GM23338 (cell line): ENCODE measurements around the gene OPALIN. TPM values are rescaled to one million over a fixed set of nuclear protein-coding genes. Genes with fewer than 3 reads are reported as not detected.

ENCODE experiments used
- ATAC-seq: fragments of 200-7000 bp; cut with Tn5 transposase; 3 replicates; pipeline ENCODE4 v1.9.1; 2020
- DNase-seq: peaks from one replicate; pipeline ENCODE4 v3.0.0-alpha.2; 2015; ENCODE audit warnings: low spot score
- H2AFZ ChIP-seq: fragments of 200-600 bp; sonication (generic); 2 replicates; pipeline ENCODE4 v1.8.0; 2016; ENCODE audit warnings: antibody characterized with exemption, mild to moderate bottlenecking, moderate library complexity
- H3F3A ChIP-seq: fragments of 200-600 bp; sonication (generic); replicated peaks from 2 replicates; pipeline ENCODE4 v1.8.0; 2017; ENCODE audit warnings: antibody characterized with exemption, mixed run types, low read depth
- H3K27ac ChIP-seq: fragments of 200-600 bp; sonication (generic); 2 replicates; pipeline ENCODE4 v1.6.1; 2016; ENCODE audit warnings: low read depth
- H3K27me3 ChIP-seq: fragments of 200-600 bp; sonication (generic); 2 replicates; pipeline ENCODE4 v1.8.0; 2016; ENCODE audit warnings: mild to moderate bottlenecking, mixed run types, moderate library complexity; ENCODE audit not compliant: insufficient read depth
- H3K36me3 ChIP-seq: fragments of 200-600 bp; sonication (generic); 2 replicates; pipeline ENCODE4 v1.8.0; 2016; ENCODE audit warnings: mild to moderate bottlenecking; ENCODE audit not compliant: insufficient read depth
- H3K4me1 ChIP-seq: fragments of 200-600 bp; sonication (generic); 2 replicates; pipeline ENCODE4 v1.8.0; 2016; ENCODE audit warnings: mild to moderate bottlenecking, moderate library complexity; ENCODE audit not compliant: insufficient read depth
- H3K4me2 ChIP-seq: fragments of 200-600 bp; sonication (generic); 2 replicates; pipeline ENCODE4 v1.7.1; 2017; ENCODE audit warnings: mixed run types
- H3K4me3 ChIP-seq: fragments of 200-600 bp; sonication (generic); 2 replicates; pipeline ENCODE4 v1.6.1; 2016; ENCODE audit warnings: mixed run types
- H3K79me2 ChIP-seq: fragments of 200-600 bp; sonication (generic); replicated peaks from 2 replicates; pipeline ENCODE4 v1.8.0; 2017; ENCODE audit warnings: mild to moderate bottlenecking; ENCODE audit not compliant: insufficient read depth
- H3K9me2 ChIP-seq: fragments of 200-600 bp; sonication (generic); 2 replicates; pipeline ENCODE4 v1.8.0; 2017; ENCODE audit not compliant: insufficient read depth
- H4K20me1 ChIP-seq: fragments of 200-600 bp; sonication (generic); replicated peaks from 2 replicates; pipeline ENCODE4 v1.8.0; 2017; ENCODE audit warnings: mild to moderate bottlenecking; ENCODE audit not compliant: insufficient read depth
- H3K27ac Mint-ChIP-seq: 2 replicates; pipeline ENCODE4 v1.8.0; 2020; ENCODE audit warnings: inconsistent platforms, mild to moderate bottlenecking, moderate library complexity, mixed read lengths
- H3K27me3 Mint-ChIP-seq: 3 replicates; pipeline ENCODE4 v1.8.0; 2022; ENCODE audit warnings: low read depth, mild to moderate bottlenecking, moderate library complexity, mixed read lengths, inconsistent platforms; ENCODE audit not compliant: insufficient read depth, poor library complexity
- H3K36me3 Mint-ChIP-seq: 3 replicates; pipeline ENCODE4 v1.8.0; 2021; ENCODE audit warnings: low read depth, mild to moderate bottlenecking, inconsistent platforms, moderate library complexity, mixed read lengths
- H3K4me1 Mint-ChIP-seq: 3 replicates; pipeline ENCODE4 v1.8.0; 2020; ENCODE audit warnings: mild to moderate bottlenecking, inconsistent platforms, mixed read lengths
- H3K4me3 Mint-ChIP-seq: 3 replicates; pipeline ENCODE4 v1.8.0; 2021; ENCODE audit warnings: moderate library complexity, mild to moderate bottlenecking, inconsistent platforms, mixed read lengths
- H3K9me3 Mint-ChIP-seq: 3 replicates; pipeline ENCODE4 v1.8.0; 2020; ENCODE audit warnings: moderate library complexity, mild to moderate bottlenecking, inconsistent platforms, mixed read lengths
- CREB1 ChIP-seq: fragments of 250-450 bp; sonication (Bioruptor Pico); IDR thresholded peaks from 2 replicates; pipeline ENCODE4 v1.5.0; 2020; ENCODE audit warnings: low read depth, mild to moderate bottlenecking, moderate library complexity
- EZH2 ChIP-seq: fragments of 200-600 bp; sonication (generic); IDR thresholded peaks from one replicate; pipeline ENCODE4 v1.8.0; 2017; ENCODE audit warnings: antibody characterized with exemption, mild to moderate bottlenecking, low read depth; ENCODE audit not compliant: unreplicated experiment
- EZH2phosphoT487 ChIP-seq: fragments of 200-600 bp; sonication (generic); IDR thresholded peaks from one replicate; pipeline ENCODE4 v1.8.1; 2018; ENCODE audit warnings: antibody characterized with exemption; ENCODE audit not compliant: unreplicated experiment
- JUNB ChIP-seq: IDR thresholded peaks from one replicate; pipeline ENCODE4 v1.6.1; 2016; ENCODE audit warnings: antibody characterized with exemption; ENCODE audit not compliant: unreplicated experiment
- NANOG ChIP-seq: IDR thresholded peaks from 2 replicates; pipeline ENCODE4 v1.6.1; 2016; ENCODE audit warnings: antibody characterized with exemption, borderline replicate concordance
- POLR2AphosphoS5 ChIP-seq: IDR thresholded peaks from 2 replicates; pipeline ENCODE4 v1.6.1; 2016; ENCODE audit warnings: antibody characterized with exemption, low read depth
- STAT1 ChIP-seq: IDR thresholded peaks from one replicate; pipeline ENCODE4 v1.6.1; 2016; ENCODE audit warnings: antibody characterized with exemption; ENCODE audit not compliant: unreplicated experiment
- ZNF114 ChIP-seq: fragments of 250-450 bp; sonication (Bioruptor Pico); IDR thresholded peaks from 2 replicates; pipeline ENCODE4 v1.5.0; 2020; ENCODE audit warnings: mild to moderate bottlenecking, moderate library complexity
- ZNF331 ChIP-seq: fragments of 250-450 bp; sonication (Bioruptor Pico); IDR thresholded peaks from 2 replicates; pipeline ENCODE4 v1.5.0; 2020; ENCODE audit warnings: low read depth, mild to moderate bottlenecking, moderate library complexity
- polyA plus RNA-seq: library from polyadenylated mRNA; unstranded; fragments of >200 nt; fragmentation: Nextera tagmentation; extraction: Ambion mirVana; gene quantifications from 2 replicates; pipeline ENCODE4 v1.2.1, GENCODE V29; 2016
- total RNA-seq: library from RNA; depleted of rRNA; stranded (reverse); fragments of >200 nt; shearing (Covaris generic); gene quantifications from 2 replicates; pipeline ENCODE4 v1.2.3, GENCODE V29; 2014
- TF ChIP-seq, protein P1 (sequence below), 2 experiments: fragments of 200-600 bp in 1 of 2; sonication (generic) in 1 of 2; conservative IDR thresholded peaks; 2 replicates each; pipeline versions ENCODE4 v1.5.1 to v1.6.1; 2016 to 2017; ENCODE audit warnings: antibody characterized with exemption in 2 of 2, low read depth in 2 of 2, mild to moderate bottlenecking in 2 of 2, moderate library complexity in 1 of 2
- TF ChIP-seq, protein P2 (sequence below): IDR thresholded peaks from 2 replicates; pipeline ENCODE4 v1.6.1; 2016; ENCODE audit warnings: antibody characterized with exemption
- TF ChIP-seq, protein P3 (sequence below): fragments of 250-450 bp; sonication (Bioruptor Pico); IDR thresholded peaks from 2 replicates; pipeline ENCODE4 v1.5.0; 2020; ENCODE audit warnings: mild to moderate bottlenecking, moderate library complexity
- TF ChIP-seq, protein P4 (sequence below): IDR thresholded peaks from one replicate; pipeline ENCODE4 v1.6.1; 2018; ENCODE audit warnings: antibody characterized with exemption; ENCODE audit not compliant: unreplicated experiment

The OPALIN gene
- total and polyA plus RNA-seq, 2 experiments from 2014 or later, result not detected

DNA sequence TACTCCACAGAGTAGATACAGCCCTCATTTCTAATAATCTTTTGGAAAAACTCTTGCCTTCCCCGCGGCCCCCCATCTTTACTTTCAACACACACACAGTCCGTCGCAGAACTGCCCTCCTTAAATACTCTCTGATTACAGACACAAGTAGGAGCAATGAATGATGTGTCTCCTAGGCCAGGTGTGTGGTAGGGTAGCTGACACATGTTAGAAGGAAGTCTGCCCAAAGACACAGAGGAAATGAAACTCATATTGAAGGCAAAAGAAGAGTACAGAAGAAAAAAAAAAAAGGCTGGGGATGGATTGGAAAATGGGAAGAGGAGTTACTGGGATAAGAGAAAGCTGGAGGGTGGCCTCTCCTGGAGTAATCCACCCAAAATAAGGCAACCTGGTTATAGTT lies 14.6 kb downstream of the OPALIN start:
- no peaks in the 10 kb centered on the region for H3K36me3 ChIP-seq
- DNase-seq (no peak), ATAC-seq (no peak)
- Mint-ChIP-seq H3K27ac (no peak overlapping the region), H3K4me1 (peaks cover 36% of the 10 kb centered on the region), H3K9me3 (peaks cover 24% of the 10 kb centered on the region), H3K4me3 (no peak overlapping the region), H3K36me3 (peaks cover 35% of the 10 kb centered on the region), H3K27me3 (peaks cover 12% of the 10 kb centered on the region)
- no peaks in the 10 kb centered on the region for H4K20me1 ChIP-seq
- H3K27ac ChIP-seq, result no peak overlapping the region
- no peak overlapping the region for H3K4me2 ChIP-seq
- peaks cover 10% of the 10 kb centered on the region for H3K9me2 ChIP-seq
- no peaks in the 10 kb centered on the region for H3F3A ChIP-seq
- H3K4me3 ChIP-seq, result no peak overlapping the region
- no peak overlapping the region for H2AFZ ChIP-seq
- TF ChIP-seq, protein P1, sequence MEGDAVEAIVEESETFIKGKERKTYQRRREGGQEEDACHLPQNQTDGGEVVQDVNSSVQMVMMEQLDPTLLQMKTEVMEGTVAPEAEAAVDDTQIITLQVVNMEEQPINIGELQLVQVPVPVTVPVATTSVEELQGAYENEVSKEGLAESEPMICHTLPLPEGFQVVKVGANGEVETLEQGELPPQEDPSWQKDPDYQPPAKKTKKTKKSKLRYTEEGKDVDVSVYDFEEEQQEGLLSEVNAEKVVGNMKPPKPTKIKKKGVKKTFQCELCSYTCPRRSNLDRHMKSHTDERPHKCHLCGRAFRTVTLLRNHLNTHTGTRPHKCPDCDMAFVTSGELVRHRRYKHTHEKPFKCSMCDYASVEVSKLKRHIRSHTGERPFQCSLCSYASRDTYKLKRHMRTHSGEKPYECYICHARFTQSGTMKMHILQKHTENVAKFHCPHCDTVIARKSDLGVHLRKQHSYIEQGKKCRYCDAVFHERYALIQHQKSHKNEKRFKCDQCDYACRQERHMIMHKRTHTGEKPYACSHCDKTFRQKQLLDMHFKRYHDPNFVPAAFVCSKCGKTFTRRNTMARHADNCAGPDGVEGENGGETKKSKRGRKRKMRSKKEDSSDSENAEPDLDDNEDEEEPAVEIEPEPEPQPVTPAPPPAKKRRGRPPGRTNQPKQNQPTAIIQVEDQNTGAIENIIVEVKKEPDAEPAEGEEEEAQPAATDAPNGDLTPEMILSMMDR (conservative IDR thresholded peaks at IDR 0.05; ENCODE audit: low read depth in 2 of 2), result no peak
- TF ChIP-seq ZNF331 (CRISPR knock-in tag) (no peak), NANOG (no peak), ZNF114 (CRISPR knock-in tag) (no peak), POLR2AphosphoS5 (no peak), STAT1 (no peak), CREB1 (no peak), JUNB (no peak), EZH2 (no peak), EZH2phosphoT487 (no peak)
- TF ChIP-seq, protein P2, sequence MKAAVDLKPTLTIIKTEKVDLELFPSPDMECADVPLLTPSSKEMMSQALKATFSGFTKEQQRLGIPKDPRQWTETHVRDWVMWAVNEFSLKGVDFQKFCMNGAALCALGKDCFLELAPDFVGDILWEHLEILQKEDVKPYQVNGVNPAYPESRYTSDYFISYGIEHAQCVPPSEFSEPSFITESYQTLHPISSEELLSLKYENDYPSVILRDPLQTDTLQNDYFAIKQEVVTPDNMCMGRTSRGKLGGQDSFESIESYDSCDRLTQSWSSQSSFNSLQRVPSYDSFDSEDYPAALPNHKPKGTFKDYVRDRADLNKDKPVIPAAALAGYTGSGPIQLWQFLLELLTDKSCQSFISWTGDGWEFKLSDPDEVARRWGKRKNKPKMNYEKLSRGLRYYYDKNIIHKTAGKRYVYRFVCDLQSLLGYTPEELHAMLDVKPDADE, result no peak
- TF ChIP-seq, protein P3, sequence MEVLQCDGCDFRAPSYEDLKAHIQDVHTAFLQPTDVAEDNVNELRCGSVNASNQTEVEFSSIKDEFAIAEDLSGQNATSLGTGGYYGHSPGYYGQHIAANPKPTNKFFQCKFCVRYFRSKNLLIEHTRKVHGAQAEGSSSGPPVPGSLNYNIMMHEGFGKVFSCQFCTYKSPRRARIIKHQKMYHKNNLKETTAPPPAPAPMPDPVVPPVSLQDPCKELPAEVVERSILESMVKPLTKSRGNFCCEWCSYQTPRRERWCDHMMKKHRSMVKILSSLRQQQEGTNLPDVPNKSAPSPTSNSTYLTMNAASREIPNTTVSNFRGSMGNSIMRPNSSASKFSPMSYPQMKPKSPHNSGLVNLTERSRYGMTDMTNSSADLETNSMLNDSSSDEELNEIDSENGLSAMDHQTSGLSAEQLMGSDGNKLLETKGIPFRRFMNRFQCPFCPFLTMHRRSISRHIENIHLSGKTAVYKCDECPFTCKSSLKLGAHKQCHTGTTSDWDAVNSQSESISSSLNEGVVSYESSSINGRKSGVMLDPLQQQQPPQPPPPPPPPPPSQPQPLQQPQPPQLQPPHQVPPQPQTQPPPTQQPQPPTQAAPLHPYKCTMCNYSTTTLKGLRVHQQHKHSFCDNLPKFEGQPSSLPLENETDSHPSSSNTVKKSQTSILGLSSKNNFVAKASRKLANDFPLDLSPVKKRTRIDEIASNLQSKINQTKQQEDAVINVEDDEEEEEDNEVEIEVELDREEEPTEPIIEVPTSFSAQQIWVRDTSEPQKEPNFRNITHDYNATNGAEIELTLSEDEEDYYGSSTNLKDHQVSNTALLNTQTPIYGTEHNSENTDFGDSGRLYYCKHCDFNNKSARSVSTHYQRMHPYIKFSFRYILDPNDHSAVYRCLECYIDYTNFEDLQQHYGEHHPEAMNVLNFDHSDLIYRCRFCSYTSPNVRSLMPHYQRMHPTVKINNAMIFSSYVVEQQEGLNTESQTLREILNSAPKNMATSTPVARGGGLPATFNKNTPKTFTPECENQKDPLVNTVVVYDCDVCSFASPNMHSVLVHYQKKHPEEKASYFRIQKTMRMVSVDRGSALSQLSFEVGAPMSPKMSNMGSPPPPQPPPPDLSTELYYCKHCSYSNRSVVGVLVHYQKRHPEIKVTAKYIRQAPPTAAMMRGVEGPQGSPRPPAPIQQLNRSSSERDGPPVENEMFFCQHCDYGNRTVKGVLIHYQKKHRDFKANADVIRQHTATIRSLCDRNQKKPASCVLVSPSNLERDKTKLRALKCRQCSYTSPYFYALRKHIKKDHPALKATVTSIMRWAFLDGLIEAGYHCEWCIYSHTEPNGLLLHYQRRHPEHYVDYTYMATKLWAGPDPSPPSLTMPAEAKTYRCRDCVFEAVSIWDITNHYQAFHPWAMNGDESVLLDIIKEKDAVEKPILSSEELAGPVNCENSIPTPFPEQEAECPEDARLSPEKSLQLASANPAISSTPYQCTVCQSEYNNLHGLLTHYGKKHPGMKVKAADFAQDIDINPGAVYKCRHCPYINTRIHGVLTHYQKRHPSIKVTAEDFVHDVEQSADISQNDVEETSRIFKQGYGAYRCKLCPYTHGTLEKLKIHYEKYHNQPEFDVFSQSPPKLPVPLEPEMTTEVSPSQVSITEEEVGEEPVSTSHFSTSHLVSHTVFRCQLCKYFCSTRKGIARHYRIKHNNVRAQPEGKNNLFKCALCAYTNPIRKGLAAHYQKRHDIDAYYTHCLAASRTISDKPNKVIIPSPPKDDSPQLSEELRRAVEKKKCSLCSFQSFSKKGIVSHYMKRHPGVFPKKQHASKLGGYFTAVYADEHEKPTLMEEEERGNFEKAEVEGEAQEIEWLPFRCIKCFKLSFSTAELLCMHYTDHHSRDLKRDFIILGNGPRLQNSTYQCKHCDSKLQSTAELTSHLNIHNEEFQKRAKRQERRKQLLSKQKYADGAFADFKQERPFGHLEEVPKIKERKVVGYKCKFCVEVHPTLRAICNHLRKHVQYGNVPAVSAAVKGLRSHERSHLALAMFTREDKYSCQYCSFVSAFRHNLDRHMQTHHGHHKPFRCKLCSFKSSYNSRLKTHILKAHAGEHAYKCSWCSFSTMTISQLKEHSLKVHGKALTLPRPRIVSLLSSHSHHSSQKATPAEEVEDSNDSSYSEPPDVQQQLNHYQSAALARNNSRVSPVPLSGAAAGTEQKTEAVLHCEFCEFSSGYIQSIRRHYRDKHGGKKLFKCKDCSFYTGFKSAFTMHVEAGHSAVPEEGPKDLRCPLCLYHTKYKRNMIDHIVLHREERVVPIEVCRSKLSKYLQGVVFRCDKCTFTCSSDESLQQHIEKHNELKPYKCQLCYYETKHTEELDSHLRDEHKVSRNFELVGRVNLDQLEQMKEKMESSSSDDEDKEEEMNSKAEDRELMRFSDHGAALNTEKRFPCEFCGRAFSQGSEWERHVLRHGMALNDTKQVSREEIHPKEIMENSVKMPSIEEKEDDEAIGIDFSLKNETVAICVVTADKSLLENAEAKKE (CRISPR knock-in tag), result no peak
- TF ChIP-seq, protein P4, sequence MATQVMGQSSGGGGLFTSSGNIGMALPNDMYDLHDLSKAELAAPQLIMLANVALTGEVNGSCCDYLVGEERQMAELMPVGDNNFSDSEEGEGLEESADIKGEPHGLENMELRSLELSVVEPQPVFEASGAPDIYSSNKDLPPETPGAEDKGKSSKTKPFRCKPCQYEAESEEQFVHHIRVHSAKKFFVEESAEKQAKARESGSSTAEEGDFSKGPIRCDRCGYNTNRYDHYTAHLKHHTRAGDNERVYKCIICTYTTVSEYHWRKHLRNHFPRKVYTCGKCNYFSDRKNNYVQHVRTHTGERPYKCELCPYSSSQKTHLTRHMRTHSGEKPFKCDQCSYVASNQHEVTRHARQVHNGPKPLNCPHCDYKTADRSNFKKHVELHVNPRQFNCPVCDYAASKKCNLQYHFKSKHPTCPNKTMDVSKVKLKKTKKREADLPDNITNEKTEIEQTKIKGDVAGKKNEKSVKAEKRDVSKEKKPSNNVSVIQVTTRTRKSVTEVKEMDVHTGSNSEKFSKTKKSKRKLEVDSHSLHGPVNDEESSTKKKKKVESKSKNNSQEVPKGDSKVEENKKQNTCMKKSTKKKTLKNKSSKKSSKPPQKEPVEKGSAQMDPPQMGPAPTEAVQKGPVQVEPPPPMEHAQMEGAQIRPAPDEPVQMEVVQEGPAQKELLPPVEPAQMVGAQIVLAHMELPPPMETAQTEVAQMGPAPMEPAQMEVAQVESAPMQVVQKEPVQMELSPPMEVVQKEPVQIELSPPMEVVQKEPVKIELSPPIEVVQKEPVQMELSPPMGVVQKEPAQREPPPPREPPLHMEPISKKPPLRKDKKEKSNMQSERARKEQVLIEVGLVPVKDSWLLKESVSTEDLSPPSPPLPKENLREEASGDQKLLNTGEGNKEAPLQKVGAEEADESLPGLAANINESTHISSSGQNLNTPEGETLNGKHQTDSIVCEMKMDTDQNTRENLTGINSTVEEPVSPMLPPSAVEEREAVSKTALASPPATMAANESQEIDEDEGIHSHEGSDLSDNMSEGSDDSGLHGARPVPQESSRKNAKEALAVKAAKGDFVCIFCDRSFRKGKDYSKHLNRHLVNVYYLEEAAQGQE, result no peak
- H3K79me2 ChIP-seq, result no peaks in the 10 kb centered on the region
- no peaks in the 10 kb centered on the region for H3K27me3 ChIP-seq
- peaks cover 13% of the 10 kb centered on the region for H3K4me1 ChIP-seq
